Measurements from ENCODE around the gene MRPS10.
A peak's percentile ranks its signal among the peaks of the same experiment; 100 is the strongest.

Gene MRPS10

GRCh38 chr6:42217519-42218367, at the start of gene MRPS10:
Gene MRPS10 (minus strand): TSS chr6:42217861. CDS start chr6:42217849, 12 bp downstream.
- DNase-seq, result peak; percentile 76 to 83 (median 78)

- no peak for DNase-seq
These were observed 48.9 kb upstream of the MRPS10 start for GRCh38 chr6:42266538-42266937.

- no peak for DNase-seq
These were observed 47.3 kb upstream of the MRPS10 start for GRCh38 chr6:42264852-42265390.

GRCh38 chr6:42264162-42264851, 46.6 kb upstream of the MRPS10 start:
- DNase-seq, result no peak

GRCh38 chr6:42263165-42263728, 45.6 kb upstream of the MRPS10 start:
- DNase-seq, result no peak

- peak in 2 of 4 experiments; percentile 12 to 13 for DNase-seq
These were observed 43.3 kb upstream of the MRPS10 start for GRCh38 chr6:42260972-42261371.

GRCh38 chr6:42260396-42260888, 42.8 kb upstream of the MRPS10 start:
- DNase-seq, result no peak

- DNase-seq, result no peak
These were observed 42.3 kb upstream of the MRPS10 start for GRCh38 chr6:42259841-42260395.

- no peak for DNase-seq
These were observed 41.6 kb upstream of the MRPS10 start for GRCh38 chr6:42259286-42259685.

GRCh38 chr6:42257614-42258013, 40.0 kb upstream of the MRPS10 start:
- no peak for DNase-seq

- DNase-seq, result no peak
These were observed 39.4 kb upstream of the MRPS10 start for GRCh38 chr6:42257063-42257462.

GRCh38 chr6:42255050-42255449, 37.4 kb upstream of the MRPS10 start:
- no peak for DNase-seq

GRCh38 chr6:42254505-42254904, 36.8 kb upstream of the MRPS10 start:
- no peak for DNase-seq

GRCh38 chr6:42251911-42252637, 34.4 kb upstream of the MRPS10 start:
- DNase-seq, result no peak

- no peak for DNase-seq
These were observed 33.8 kb upstream of the MRPS10 start for GRCh38 chr6:42251500-42251899.

GRCh38 chr6:42250274-42250931, 32.7 kb upstream of the MRPS10 start:
- no peak for DNase-seq

GRCh38 chr6:42249279-42249678, 31.6 kb upstream of the MRPS10 start:
- no peak for DNase-seq

- no peak for DNase-seq
These were observed 25.4 kb upstream of the MRPS10 start for GRCh38 chr6:42243046-42243445.

- DNase-seq, result no peak
These were observed 24.3 kb upstream of the MRPS10 start for GRCh38 chr6:42241915-42242314.

GRCh38 chr6:42239736-42240375, 22.2 kb upstream of the MRPS10 start:
- DNase-seq, result no peak

GRCh38 chr6:42239333-42239732, 21.7 kb upstream of the MRPS10 start:
- DNase-seq, result no peak

Data from activated CD4-positive, CD25-positive, alpha-beta regulatory T cell (primary cell).